NCI-H82 treated with DMSO at 0.1 percent for 48 hours (cell line): Measurements from ENCODE around the gene EXOC6B.
A peak's percentile ranks its signal among the peaks of the same experiment; 100 is the strongest.

Source experiments
- DNase-seq: peaks from one replicate; lab custom pipeline; 2025; ENCODE audit not compliant: unreplicated experiment; lab: John Stamatoyannopoulos, UW

The EXOC6B gene

DNA sequence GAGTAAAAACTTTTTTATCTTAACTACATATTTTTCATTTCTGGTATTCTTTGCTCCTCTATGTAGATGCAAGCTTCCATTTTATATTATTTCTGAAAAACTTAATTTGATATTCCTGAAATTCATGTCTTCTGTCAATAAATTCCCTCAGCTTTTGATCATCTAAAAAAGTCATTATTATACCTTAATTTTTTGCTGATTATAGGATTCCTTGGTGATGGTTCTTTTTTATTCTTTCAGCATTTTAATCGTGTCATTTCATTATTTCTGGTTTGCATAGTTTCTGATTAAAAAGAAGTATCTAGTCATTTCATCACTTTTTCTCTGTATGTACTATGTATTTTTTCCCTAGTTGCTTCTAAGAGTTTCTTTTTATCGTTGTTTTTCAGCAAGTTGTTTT, 436.4 kb downstream of the EXOC6B start:
- no peak for DNase-seq

GRCh38 chr2:72388263-72388662, 437.6 kb downstream of the EXOC6B start:
- no peak for DNase-seq

GRCh38 chr2:72386288-72386687, 439.5 kb downstream of the EXOC6B start:
- DNase-seq: no peak

DNA sequence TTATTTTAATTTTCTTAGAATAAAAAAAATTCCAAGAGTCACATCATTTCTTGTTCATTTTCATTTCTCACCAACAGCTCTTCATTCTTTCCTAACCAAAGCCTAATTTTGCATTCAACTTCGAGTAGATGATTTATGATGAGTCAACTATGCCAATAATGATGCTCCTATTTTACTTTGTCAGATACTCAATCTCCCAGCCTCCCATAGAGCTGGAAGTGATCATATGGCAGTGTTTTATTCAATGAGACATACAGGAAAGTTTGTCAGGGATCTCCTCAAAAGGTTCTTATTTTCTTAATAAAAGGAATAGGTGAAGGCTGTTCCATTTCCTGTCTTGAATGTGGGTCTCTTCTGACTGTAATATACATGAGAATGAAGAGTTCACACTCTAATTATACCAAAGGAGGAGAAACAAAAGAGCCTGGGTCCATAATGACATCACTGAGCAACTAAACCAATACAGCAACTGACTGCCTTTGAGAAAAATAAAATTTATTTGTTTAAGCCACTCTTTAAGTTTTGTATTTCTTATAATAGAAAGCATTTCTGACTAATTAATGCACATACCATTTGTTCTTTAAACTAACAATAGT, 447.0 kb downstream of the EXOC6B start:
- no peak for DNase-seq

GRCh38 chr2:72367530-72368225, 458.2 kb downstream of the EXOC6B start:
- no peak for DNase-seq

GRCh38 chr2:72363406-72363805, 462.4 kb downstream of the EXOC6B start:
- no peak for DNase-seq

DNA sequence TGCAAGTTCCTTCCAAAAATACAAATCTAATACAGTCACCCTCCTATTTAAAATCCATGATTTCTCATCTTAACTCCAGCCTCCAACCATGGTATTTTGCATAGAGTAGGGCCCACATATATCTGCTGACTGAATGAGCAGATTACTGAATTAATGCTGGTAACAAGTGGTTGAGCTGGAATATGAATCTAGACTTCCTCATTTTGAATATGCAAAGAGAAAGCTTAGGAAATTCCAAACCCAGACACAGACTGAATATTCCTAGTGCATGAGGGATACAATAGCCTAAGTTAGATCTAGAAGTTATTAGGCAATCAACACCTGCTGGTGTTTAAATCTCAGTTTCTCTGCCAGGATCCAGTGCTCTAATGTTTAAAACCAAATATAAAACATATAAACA, 463.1 kb downstream of the EXOC6B start:
- no peak for DNase-seq

GRCh38 chr2:72361521-72361920, 464.3 kb downstream of the EXOC6B start:
- no peak for DNase-seq

- no peak for DNase-seq
These were observed 464.8 kb downstream of the EXOC6B start for GRCh38 chr2:72361042-72361441.

DNA sequence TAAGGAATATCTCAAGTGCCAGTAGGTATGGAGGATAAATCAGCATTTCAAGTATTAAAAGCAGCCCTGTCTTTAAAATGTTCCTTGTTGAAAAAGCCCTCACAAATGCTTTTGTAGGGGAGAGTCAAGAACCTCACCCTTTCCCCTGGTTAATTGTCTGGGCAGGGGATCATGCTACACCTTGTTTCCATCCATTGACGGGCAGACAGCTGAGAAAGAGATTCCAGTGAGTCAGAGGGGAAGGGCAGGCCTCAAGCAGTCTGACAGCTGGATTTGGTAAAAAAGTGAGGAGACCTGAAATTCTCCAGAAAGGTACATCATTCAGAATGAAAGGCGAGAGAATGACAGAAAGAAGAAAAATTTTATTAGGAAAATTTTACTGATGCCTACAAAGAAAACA, 475.0 kb downstream of the EXOC6B start:
- no peak for DNase-seq

DNA sequence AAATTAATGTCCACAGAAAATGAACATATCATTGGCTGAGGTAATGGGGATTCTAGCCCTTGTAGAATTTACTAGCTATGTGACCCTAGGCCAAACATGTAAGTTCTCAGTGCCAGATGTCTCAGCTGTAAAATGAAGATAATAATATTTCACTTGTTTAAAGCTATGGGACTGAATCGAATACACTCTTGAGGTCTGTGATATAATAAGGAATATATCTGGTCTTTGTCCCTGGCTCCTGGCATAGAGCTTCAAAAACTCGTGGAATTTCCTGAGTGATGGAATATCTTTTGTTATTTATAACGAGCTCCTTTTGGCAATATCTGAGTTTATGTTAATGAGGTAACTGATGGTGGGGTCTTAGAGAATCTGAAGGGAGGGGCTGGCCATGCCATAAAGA, 476.8 kb downstream of the EXOC6B start:
- no peak for DNase-seq

DNA sequence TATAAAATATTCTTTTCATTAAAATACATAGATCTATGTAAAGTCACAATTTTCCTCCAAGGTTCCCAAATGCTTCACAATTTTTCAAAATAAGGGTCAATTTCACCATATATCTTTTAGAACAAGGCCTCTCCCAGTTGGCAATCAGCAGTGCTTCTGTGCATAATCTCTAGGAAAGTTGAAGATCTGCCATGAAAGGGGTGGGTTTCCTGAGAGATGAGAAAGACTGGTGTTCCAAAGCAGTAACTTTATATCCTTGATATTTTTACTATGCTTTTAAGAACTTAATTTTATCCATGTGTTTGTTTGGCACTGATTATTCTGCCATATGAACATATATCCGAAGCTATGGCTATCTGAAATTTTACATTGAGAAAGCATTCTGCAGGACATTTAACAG, 478.8 kb downstream of the EXOC6B start:
- no peak for DNase-seq

DNA sequence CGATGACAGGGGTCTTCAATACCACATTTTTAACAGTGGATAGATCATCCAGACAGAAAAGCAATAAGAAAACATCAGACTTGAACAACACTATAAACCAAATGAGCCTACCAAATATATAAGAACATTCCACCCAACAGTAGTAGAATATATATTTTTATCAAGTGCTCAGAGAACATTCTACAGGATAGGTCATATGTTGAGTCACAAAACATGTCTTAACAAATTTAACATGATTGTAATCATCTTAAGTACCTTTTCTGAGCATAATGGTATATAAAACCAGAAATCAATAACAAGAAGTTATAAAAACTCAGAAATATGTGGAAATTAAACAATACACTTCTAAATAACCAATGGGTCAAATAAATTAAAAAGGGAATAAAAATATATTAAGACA, 484.2 kb downstream of the EXOC6B start:
- DNase-seq: no peak

DNA sequence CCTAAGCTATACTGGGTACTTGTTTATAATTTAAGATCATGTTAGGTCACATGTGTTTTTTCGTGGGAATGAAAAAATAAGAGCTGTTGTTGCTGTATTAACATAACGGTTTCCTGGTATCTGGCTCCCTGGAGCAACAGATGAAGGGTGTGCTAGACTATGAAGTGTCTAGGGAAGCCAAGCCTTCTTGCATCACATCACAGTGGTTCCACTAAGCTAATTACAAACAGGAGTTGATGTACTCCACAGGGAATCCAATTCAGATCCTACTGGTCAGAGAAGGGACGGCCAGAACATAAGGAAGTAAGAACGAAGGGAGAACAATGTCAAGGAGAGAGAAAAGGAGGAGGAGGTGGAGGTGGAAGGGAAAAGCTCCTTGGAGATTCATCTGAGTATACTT, 485.2 kb downstream of the EXOC6B start:
- no peak for DNase-seq

- DNase-seq: no peak
These were observed 487.8 kb downstream of the EXOC6B start for GRCh38 chr2:72338076-72338475.

- no peak for DNase-seq
These were observed 493.1 kb downstream of the EXOC6B start for GRCh38 chr2:72332720-72333119.

- no peak for DNase-seq
These were observed 495.2 kb downstream of the EXOC6B start for GRCh38 chr2:72330652-72331051.

DNA sequence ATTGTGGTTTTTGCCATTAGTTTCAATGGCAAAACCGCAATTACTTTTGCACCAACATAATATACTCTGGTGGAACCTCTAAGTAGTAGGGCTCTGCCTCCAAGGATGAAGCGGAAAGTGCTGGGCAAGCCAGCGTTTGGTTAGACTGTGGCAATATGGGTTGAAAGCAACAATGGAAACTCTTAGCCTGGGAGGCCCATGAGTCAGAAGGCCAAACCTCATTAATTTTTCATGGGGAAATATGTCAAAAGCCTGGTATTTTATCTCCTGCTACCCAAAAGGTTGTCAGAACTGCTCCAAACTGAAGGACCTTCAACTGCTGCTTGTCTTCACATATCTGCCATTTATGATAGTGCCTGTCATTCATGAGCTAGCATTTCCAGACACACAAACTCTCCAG, 499.1 kb downstream of the EXOC6B start:
- no peak for DNase-seq

GRCh38 chr2:72325592-72326422, 500.0 kb downstream of the EXOC6B start:
- DNase-seq: no peak

DNA sequence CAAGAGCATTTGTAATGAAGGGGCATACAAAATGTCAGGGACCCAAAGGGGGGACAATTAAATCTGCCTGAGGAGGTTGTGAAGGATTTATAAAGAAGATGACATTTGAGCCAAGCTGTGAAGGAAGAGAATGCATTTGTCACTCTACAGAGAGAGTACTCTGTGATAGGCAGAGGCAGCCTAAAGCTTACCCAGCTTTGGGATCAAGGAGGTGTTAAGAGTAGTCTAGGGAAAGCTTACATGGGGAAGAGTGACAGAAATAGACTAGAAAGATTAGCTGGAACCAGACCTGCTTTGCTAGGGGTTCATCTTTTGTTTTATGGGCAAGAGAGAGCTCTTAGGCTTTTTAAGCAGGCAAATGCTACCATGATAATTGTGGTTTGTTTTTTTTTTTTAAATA, 509.1 kb downstream of the EXOC6B start:
- peak; percentile 45 for DNase-seq

GRCh38 chr2:72300147-72300684, 525.6 kb downstream of the EXOC6B start:
- no peak for DNase-seq

- no peak for DNase-seq
These were observed 532.2 kb downstream of the EXOC6B start for GRCh38 chr2:72293620-72294019.
